Prostate gland (tissue), 1 donor: ENCODE data around the gene HMX3.

Source experiments
- POLR2A ChIP-seq: fragments of 450-650 bp; IDR thresholded peaks from one replicate; pipeline ENCODE4 v1.6.1; 2016; ENCODE audit warnings: antibody characterized with exemption, mild to moderate bottlenecking
- POLR2AphosphoS5 ChIP-seq: sonication (generic); formaldehyde crosslinking; IDR thresholded peaks from one replicate; pipeline ENCODE4 v1.6.1; 2017; ENCODE audit warnings: antibody characterized with exemption

GRCh38 chr10:123135415-123136141, at the start of gene HMX3:
- TF ChIP-seq POLR2AphosphoS5: no peak
- TF ChIP-seq POLR2A: no peak
